ENCODE measurements around the gene MEGF11. TPM values are rescaled to one million over a fixed set of nuclear protein-coding genes. Genes with fewer than 3 reads are reported as not detected.
A peak's percentile ranks its signal among the peaks of the same experiment; 100 is the strongest.

The MEGF11 gene
- polyA plus RNA-seq, 3 donors = not detected

- intact Hi-C loops (cut with micrococcal nuclease) = no loop called here
Measured at GRCh38 chr15:66109826-66110225, 143.7 kb downstream of the MEGF11 start.

GRCh38 chr15:66108483-66109265 lies 144.9 kb downstream of the MEGF11 start:
- Histone ChIP-seq H3K27ac (ENCODE audit: low read depth in 1 of 2, low read length in 2 of 2) (no peak overlapping the region), H3K27me3 (ENCODE audit: control insufficient read depth in 2 of 2, insufficient read depth in 2 of 2, low read length in 2 of 2) (no peaks in the 10 kb centered on the region), H3K4me3 (replicated peaks in 1 of 3; ENCODE audit: low read depth in 2 of 3, low read length in 3 of 3) (no peak overlapping the region), H3K36me3 (replicated peaks in 1 of 2; ENCODE audit: control insufficient read depth in 1 of 2, insufficient read depth in 2 of 2, low read length in 2 of 2) (no peaks in the 10 kb centered on the region), H2AFZ (ENCODE audit: insufficient read depth, low read depth, low read length, poor library complexity, severe bottlenecking) (no peak overlapping the region), H3K9me3 (replicated peaks in 1 of 2; ENCODE audit: control insufficient read depth in 1 of 2, insufficient read depth in 1 of 2, low read length in 2 of 2) (no peaks in the 10 kb centered on the region), H3K4me2 (replicated peaks; ENCODE audit: extremely low read depth, low read length, poor library complexity, severe bottlenecking) (no peak overlapping the region), H3K79me2 (ENCODE audit: insufficient read depth, low read length) (no peaks in the 10 kb centered on the region), H3K9ac (ENCODE audit: insufficient read depth, low read length, poor library complexity, severe bottlenecking) (no peak overlapping the region), H4K20me1 (ENCODE audit: insufficient read depth, low read length) (no peaks in the 10 kb centered on the region), H3K4me1 (ENCODE audit: control insufficient read depth in 1 of 2, insufficient read depth in 2 of 2, low read length in 2 of 2) (no peaks in the 10 kb centered on the region)
- intact Hi-C loops (cut with micrococcal nuclease) = no loop called here
- H3K9me3 Mint-ChIP-seq = no peaks in the 10 kb centered on the region
- WGBS (ENCODE audit: insufficient coverage) = 77% methylated on average over 15 of the region's 16 CpGs
- no peak overlapping the region for H3K27ac Mint-ChIP-seq
- TF ChIP-seq, protein P1, sequence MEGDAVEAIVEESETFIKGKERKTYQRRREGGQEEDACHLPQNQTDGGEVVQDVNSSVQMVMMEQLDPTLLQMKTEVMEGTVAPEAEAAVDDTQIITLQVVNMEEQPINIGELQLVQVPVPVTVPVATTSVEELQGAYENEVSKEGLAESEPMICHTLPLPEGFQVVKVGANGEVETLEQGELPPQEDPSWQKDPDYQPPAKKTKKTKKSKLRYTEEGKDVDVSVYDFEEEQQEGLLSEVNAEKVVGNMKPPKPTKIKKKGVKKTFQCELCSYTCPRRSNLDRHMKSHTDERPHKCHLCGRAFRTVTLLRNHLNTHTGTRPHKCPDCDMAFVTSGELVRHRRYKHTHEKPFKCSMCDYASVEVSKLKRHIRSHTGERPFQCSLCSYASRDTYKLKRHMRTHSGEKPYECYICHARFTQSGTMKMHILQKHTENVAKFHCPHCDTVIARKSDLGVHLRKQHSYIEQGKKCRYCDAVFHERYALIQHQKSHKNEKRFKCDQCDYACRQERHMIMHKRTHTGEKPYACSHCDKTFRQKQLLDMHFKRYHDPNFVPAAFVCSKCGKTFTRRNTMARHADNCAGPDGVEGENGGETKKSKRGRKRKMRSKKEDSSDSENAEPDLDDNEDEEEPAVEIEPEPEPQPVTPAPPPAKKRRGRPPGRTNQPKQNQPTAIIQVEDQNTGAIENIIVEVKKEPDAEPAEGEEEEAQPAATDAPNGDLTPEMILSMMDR (IDR thresholded peaks at IDR 0.05) = no peak
- DNase-seq = no peak
- no peaks in the 10 kb centered on the region for H3K36me3 Mint-ChIP-seq
- H3K27me3 Mint-ChIP-seq (ENCODE audit: low read depth in 3 of 3) = peaks cover 6 to 18% (median 7%) of the 10 kb centered on the region in 3 donors
- no peak overlapping the region for H3K4me3 Mint-ChIP-seq
- no peaks in the 10 kb centered on the region for H3K4me1 Mint-ChIP-seq

More at GRCh38 chr15:66109826-66110225, 143.7 kb downstream of the MEGF11 start:
- Histone ChIP-seq H3K4me1 (ENCODE audit: control insufficient read depth in 1 of 2, insufficient read depth in 2 of 2, low read length in 2 of 2) (no peaks in the 10 kb centered on the region), H3K4me3 (replicated peaks in 1 of 3; ENCODE audit: low read depth in 2 of 3, low read length in 3 of 3) (no peak overlapping the region), H3K27ac (ENCODE audit: low read depth in 1 of 2, low read length in 2 of 2) (no peak overlapping the region), H3K9ac (ENCODE audit: insufficient read depth, low read length, poor library complexity, severe bottlenecking) (no peak overlapping the region), H4K20me1 (ENCODE audit: insufficient read depth, low read length) (no peaks in the 10 kb centered on the region), H3K27me3 (ENCODE audit: control insufficient read depth in 2 of 2, insufficient read depth in 2 of 2, low read length in 2 of 2) (no peaks in the 10 kb centered on the region), H3K79me2 (ENCODE audit: insufficient read depth, low read length) (no peaks in the 10 kb centered on the region), H3K36me3 (replicated peaks in 1 of 2; ENCODE audit: control insufficient read depth in 1 of 2, insufficient read depth in 2 of 2, low read length in 2 of 2) (no peaks in the 10 kb centered on the region), H3K4me2 (replicated peaks; ENCODE audit: extremely low read depth, low read length, poor library complexity, severe bottlenecking) (no peak overlapping the region), H3K9me3 (replicated peaks in 1 of 2; ENCODE audit: control insufficient read depth in 1 of 2, insufficient read depth in 1 of 2, low read length in 2 of 2) (no peaks in the 10 kb centered on the region), H2AFZ (ENCODE audit: insufficient read depth, low read depth, low read length, poor library complexity, severe bottlenecking) (no peak overlapping the region)
- Mint-ChIP-seq H3K4me3 (peak overlapping the region in 1 of 2 donors; percentile 9), H3K27ac (peak overlapping the region in 1 of 7 donors; percentile 0), H3K4me1 (no peaks in the 10 kb centered on the region), H3K36me3 (no peaks in the 10 kb centered on the region), H3K27me3 (ENCODE audit: low read depth in 3 of 3) (peaks cover 7 to 21% (median 9%) of the 10 kb centered on the region in 3 donors), H3K9me3 (no peaks in the 10 kb centered on the region)
- no peak for DNase-seq
- TF ChIP-seq, protein P1 (IDR thresholded peaks at IDR 0.05) = no peak
- WGBS (ENCODE audit: insufficient coverage) = 88% methylated on average over 4 of the region's 5 CpGs
